ENCODE results near the gene ABLIM2.

The ABLIM2 gene

GRCh38 chr4:8023696-8024033, 134.9 kb downstream of the ABLIM2 start:
- Histone ChIP-seq H3K27ac (ENCODE audit: low read depth, low read length) (no peak overlapping the region), H3K27me3 (ENCODE audit: low read length) (no peaks in the 10 kb centered on the region), H3K4me3 (ENCODE audit: insufficient read depth, low read length, poor library complexity, severe bottlenecking) (no peak overlapping the region), H3K4me2 (ENCODE audit: low read depth, low read length, poor library complexity, severe bottlenecking) (no peak overlapping the region), H4K20me1 (ENCODE audit: low read depth, low read length) (no peaks in the 10 kb centered on the region), H3K79me2 (ENCODE audit: insufficient read depth, low read length) (no peaks in the 10 kb centered on the region), H3K9ac (ENCODE audit: low read length) (no peak overlapping the region), H2AFZ (ENCODE audit: low read depth, low read length, severe bottlenecking) (no peak overlapping the region), H3K9me2 (replicated peaks; ENCODE audit: insufficient read depth, low read length) (no peaks in the 10 kb centered on the region), H3K36me3 (ENCODE audit: low read length) (no peaks in the 10 kb centered on the region), H3F3A (ENCODE audit: insufficient read depth) (no peaks in the 10 kb centered on the region), H3K9me3 (ENCODE audit: insufficient read depth, low read length) (no peaks in the 10 kb centered on the region)
- TF ChIP-seq EZH2phosphoT487 (conservative IDR thresholded peaks at IDR 0.05; ENCODE audit: low read length) (no peak), CTCF (IDR thresholded peaks at IDR 0.05; ENCODE audit: insufficient read depth, low read length, poor library complexity, severe bottlenecking) (no peak)

- H3K27ac ChIP-seq (ENCODE audit: low read depth, low read length) = no peak overlapping the region
- H3F3A ChIP-seq (ENCODE audit: insufficient read depth) = no peaks in the 10 kb centered on the region
- H3K4me3 ChIP-seq (ENCODE audit: insufficient read depth, low read length, poor library complexity, severe bottlenecking) = no peak overlapping the region
- TF ChIP-seq EZH2phosphoT487 (conservative IDR thresholded peaks at IDR 0.05; ENCODE audit: low read length) = no peak
- TF ChIP-seq CTCF (IDR thresholded peaks at IDR 0.05; ENCODE audit: insufficient read depth, low read length, poor library complexity, severe bottlenecking) = no peak
- H3K36me3 ChIP-seq (ENCODE audit: low read length) = no peaks in the 10 kb centered on the region
- no peaks in the 10 kb centered on the region for H4K20me1 ChIP-seq (ENCODE audit: low read depth, low read length)
- H3K27me3 ChIP-seq (ENCODE audit: low read length) = no peaks in the 10 kb centered on the region
- H3K79me2 ChIP-seq (ENCODE audit: insufficient read depth, low read length) = no peaks in the 10 kb centered on the region
- no peaks in the 10 kb centered on the region for H3K9me3 ChIP-seq (ENCODE audit: insufficient read depth, low read length)
- no peak overlapping the region for H3K9ac ChIP-seq (ENCODE audit: low read length)
- no peak overlapping the region for H2AFZ ChIP-seq (ENCODE audit: low read depth, low read length, severe bottlenecking)
- H3K9me2 ChIP-seq (replicated peaks; ENCODE audit: insufficient read depth, low read length) = no peaks in the 10 kb centered on the region
- H3K4me2 ChIP-seq (ENCODE audit: low read depth, low read length, poor library complexity, severe bottlenecking) = no peak overlapping the region
Observed at GRCh38 chr4:8022767-8023695, 135.6 kb downstream of the ABLIM2 start.

- no peaks in the 10 kb centered on the region for H3K27me3 ChIP-seq (ENCODE audit: low read length)
- no peak overlapping the region for H3K4me2 ChIP-seq (ENCODE audit: low read depth, low read length, poor library complexity, severe bottlenecking)
Observed at GRCh38 chr4:8021796-8022195, 136.8 kb downstream of the ABLIM2 start.

More at GRCh38 chr4:8021796-8022195, 136.8 kb downstream of the ABLIM2 start:
- Histone ChIP-seq H3K9ac (ENCODE audit: low read length) (no peak overlapping the region), H3K79me2 (ENCODE audit: insufficient read depth, low read length) (no peaks in the 10 kb centered on the region), H3K9me2 (replicated peaks; ENCODE audit: insufficient read depth, low read length) (no peaks in the 10 kb centered on the region), H4K20me1 (ENCODE audit: low read depth, low read length) (no peaks in the 10 kb centered on the region), H3F3A (ENCODE audit: insufficient read depth) (no peaks in the 10 kb centered on the region), H3K36me3 (ENCODE audit: low read length) (no peaks in the 10 kb centered on the region), H3K9me3 (ENCODE audit: insufficient read depth, low read length) (no peaks in the 10 kb centered on the region), H2AFZ (ENCODE audit: low read depth, low read length, severe bottlenecking) (no peak overlapping the region), H3K27ac (ENCODE audit: low read depth, low read length) (no peak overlapping the region), H3K4me3 (ENCODE audit: insufficient read depth, low read length, poor library complexity, severe bottlenecking) (no peak overlapping the region)
- no peak for TF ChIP-seq EZH2phosphoT487 (conservative IDR thresholded peaks at IDR 0.05; ENCODE audit: low read length)
- TF ChIP-seq CTCF (IDR thresholded peaks at IDR 0.05; ENCODE audit: insufficient read depth, low read length, poor library complexity, severe bottlenecking) = no peak
